Measurements from ENCODE around the gene NR1D1.

NR1D1 gene

GRCh38 chr17:40139566-40140058 is 39.2 kb upstream of the NR1D1 start:
- no peak for TF ChIP-seq POLR2AphosphoS5 (IDR thresholded peaks at IDR 0.05; ENCODE audit: low read depth)
- TF ChIP-seq SPI1 (IDR thresholded peaks at IDR 0.05; ENCODE audit: borderline replicate concordance, low read depth), result no peak
- TF ChIP-seq GABPA (IDR thresholded peaks at IDR 0.05; ENCODE audit: low read depth), result no peak
- no peak for TF ChIP-seq CTCF (IDR thresholded peaks at IDR 0.05; ENCODE audit: insufficient read depth, low read length)
- TF ChIP-seq REST (IDR thresholded peaks at IDR 0.05; ENCODE audit: insufficient replicate concordance, low read depth), result no peak
- H3K4me3 ChIP-seq (replicated peaks; ENCODE audit: insufficient read depth, low read length), result peak overlapping the region; percentile 79
- no peak for DNase-seq (ENCODE audit: low read depth in 1 of 2, low spot score in 1 of 2)
- H3K27me3 ChIP-seq (ENCODE audit: insufficient read depth, poor library complexity, severe bottlenecking), result no peaks in the 10 kb centered on the region
- H3K27ac ChIP-seq (replicated peaks), result peak overlapping the region; percentile 99

DNA sequence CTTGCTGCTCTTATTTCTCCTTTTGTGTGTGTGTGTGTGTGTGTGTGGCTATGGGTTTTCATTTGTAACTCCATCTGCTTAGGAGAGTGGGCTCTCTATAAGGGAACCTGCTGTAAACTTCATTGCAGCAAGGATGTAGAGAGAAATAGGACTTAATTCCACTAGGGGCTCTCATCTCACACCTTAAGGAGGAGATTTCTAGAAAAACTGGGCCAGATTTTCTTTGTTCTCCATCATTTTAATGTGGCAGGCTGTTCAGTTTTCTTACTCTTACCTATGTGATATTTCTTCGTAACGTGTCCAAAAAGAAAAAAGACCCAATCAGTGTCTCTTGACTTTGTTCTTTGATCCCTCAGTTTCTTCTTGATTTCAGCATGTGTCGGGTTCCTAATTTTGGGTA is 35.4 kb upstream of the NR1D1 start:
- Histone ChIP-seq H3K4me3 (replicated peaks; ENCODE audit: insufficient read depth, low read length) (no peak overlapping the region), H3K27me3 (ENCODE audit: insufficient read depth, poor library complexity, severe bottlenecking) (no peaks in the 10 kb centered on the region), H3K27ac (replicated peaks) (no peak overlapping the region)
- no peak for DNase-seq (ENCODE audit: low read depth in 1 of 2, low spot score in 1 of 2)
- TF ChIP-seq GABPA (IDR thresholded peaks at IDR 0.05; ENCODE audit: low read depth) (no peak), SPI1 (IDR thresholded peaks at IDR 0.05; ENCODE audit: borderline replicate concordance, low read depth) (no peak), REST (IDR thresholded peaks at IDR 0.05; ENCODE audit: insufficient replicate concordance, low read depth) (no peak), CTCF (IDR thresholded peaks at IDR 0.05; ENCODE audit: insufficient read depth, low read length) (no peak), POLR2AphosphoS5 (IDR thresholded peaks at IDR 0.05; ENCODE audit: low read depth) (no peak)

DNA sequence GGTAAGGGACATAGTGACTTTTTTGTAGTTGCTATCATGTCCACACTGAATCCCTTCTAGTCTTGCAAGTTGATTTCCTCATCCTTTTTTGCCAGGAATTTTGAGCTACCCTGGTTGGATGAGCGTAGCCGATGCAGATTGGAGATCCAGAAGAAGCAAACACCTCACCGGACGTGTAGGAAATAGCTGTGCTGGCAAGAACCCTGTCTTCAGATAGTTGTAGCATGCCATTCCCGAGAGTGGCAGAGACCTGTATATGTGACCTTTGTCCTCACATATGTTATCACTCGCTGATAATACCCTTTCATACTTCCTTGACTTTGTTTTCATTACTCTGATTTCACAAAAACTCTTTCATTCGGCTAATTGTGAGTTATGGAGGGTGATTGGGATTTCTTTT is 33.8 kb upstream of the NR1D1 start:
- DNase-seq (ENCODE audit: low read depth in 1 of 2, low spot score in 1 of 2), result no peak
- TF ChIP-seq CTCF (IDR thresholded peaks at IDR 0.05; ENCODE audit: insufficient read depth, low read length) (no peak), GABPA (IDR thresholded peaks at IDR 0.05; ENCODE audit: low read depth) (no peak), POLR2AphosphoS5 (IDR thresholded peaks at IDR 0.05; ENCODE audit: low read depth) (no peak), REST (IDR thresholded peaks at IDR 0.05; ENCODE audit: insufficient replicate concordance, low read depth) (no peak), SPI1 (IDR thresholded peaks at IDR 0.05; ENCODE audit: borderline replicate concordance, low read depth) (no peak)
- Histone ChIP-seq H3K4me3 (replicated peaks; ENCODE audit: insufficient read depth, low read length) (no peak overlapping the region), H3K27ac (replicated peaks) (no peak overlapping the region), H3K27me3 (ENCODE audit: insufficient read depth, poor library complexity, severe bottlenecking) (no peaks in the 10 kb centered on the region)

Measured in HL-60 (cell line).